ENCODE results near the gene SCT. TPM values are rescaled to one million over a fixed set of nuclear protein-coding genes. Genes with fewer than 3 reads are reported as not detected.

The SCT gene
- total and polyA plus RNA-seq, 2 donors (not counting 1 experiment from before 2014, with no cell fraction given) = not detected

DNA sequence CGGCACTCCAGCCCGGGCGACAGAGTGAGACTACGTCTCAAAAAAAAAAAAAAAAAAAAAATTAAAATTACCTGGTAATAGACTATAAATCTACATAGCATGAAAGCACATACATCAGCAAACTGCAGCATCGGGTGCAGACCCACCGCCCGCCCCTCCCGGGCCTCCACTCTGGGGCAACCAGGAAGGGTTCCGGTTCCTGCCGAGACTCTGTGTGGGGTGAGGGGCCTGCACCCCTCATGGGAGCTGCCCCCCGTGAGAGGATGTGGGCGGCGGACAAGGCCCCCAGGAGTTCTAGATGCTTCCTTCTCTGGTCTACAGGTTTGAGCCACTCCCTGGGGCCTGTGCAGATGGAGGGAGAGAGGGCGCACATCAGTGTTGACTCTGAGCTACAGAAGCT, 19.2 kb upstream of the SCT start:
- no peaks in the 10 kb centered on the region for H3K9me3 Mint-ChIP-seq (ENCODE audit: insufficient read depth)
- peak overlapping the region; percentile 49 for H3K4me2 ChIP-seq (replicated peaks; ENCODE audit: low read depth, low read length, poor library complexity, severe bottlenecking)
- POLR2A ChIA-PET = interaction anchor here (0.5 to 0.6 kb wide), 2 partner anchors 66 to 73 kb away, joined by 3 to 5 read pairs; no protein-coding TSS in a partner anchor
- CTCF ChIA-PET = interaction anchor here (1.0 to 1.1 kb wide), 2 partner anchors 15 to 82 kb away, joined by 3 to 5 read pairs; no protein-coding TSS in a partner anchor
- peaks cover 4% of the 10 kb centered on the region for H4K20me1 ChIP-seq (ENCODE audit: control insufficient read depth, insufficient read depth, low read length, poor library complexity, severe bottlenecking)
- WGBS (ENCODE audit: insufficient coverage) = 16% methylated on average over 9 of the region's 14 CpGs
- H3K4me3 Mint-ChIP-seq = no peak overlapping the region
- H3K27ac ChIP-seq (ENCODE audit: low read length in 2 of 2) = no peak overlapping the region
- H3K27ac Mint-ChIP-seq = no peak overlapping the region
- H3K4me1 ChIP-seq (ENCODE audit: control insufficient read depth in 2 of 2, insufficient read depth in 2 of 2, low read length in 2 of 2) = peaks cover under 1 to 8% of the 10 kb centered on the region in 2 donors
- H3K9ac ChIP-seq (ENCODE audit: low read length) = no peak overlapping the region
- peaks cover 2% of the 10 kb centered on the region for H3K79me2 ChIP-seq (ENCODE audit: control insufficient read depth, insufficient read depth, low read length)
- no peaks in the 10 kb centered on the region for H3K27me3 ChIP-seq (replicated peaks in 1 of 4; ENCODE audit: control extremely low read depth in 1 of 4, control insufficient read depth in 3 of 4, insufficient read depth in 4 of 4, low read length in 3 of 4)
- intact Hi-C loops (cut with micrococcal nuclease) = no loop called here
- no peaks in the 10 kb centered on the region for H3K27me3 Mint-ChIP-seq
- H3K4me3 ChIP-seq (ENCODE audit: control extremely low read depth in 1 of 5, extremely low read depth in 1 of 5, insufficient read depth in 1 of 5, low read depth in 2 of 5, low read length in 4 of 5) = no peak overlapping the region
- TF ChIP-seq EZH2 (IDR thresholded peaks at IDR 0.05; ENCODE audit: borderline replicate concordance, insufficient read depth, low read depth, low read length, poor library complexity, severe bottlenecking) (no peak), CTCF (IDR thresholded peaks at IDR 0.05) (no peak)
- H3K4me1 Mint-ChIP-seq = peaks cover 2% of the 10 kb centered on the region
- H2AFZ ChIP-seq (ENCODE audit: insufficient read depth, low read depth, low read length, poor library complexity, severe bottlenecking) = no peak overlapping the region
- DNase-seq = no peak
- peaks cover 0 to 9% of the 10 kb centered on the region in 2 experiments for H3K36me3 ChIP-seq (replicated peaks in 1 of 2; ENCODE audit: control extremely low read depth in 1 of 2, control insufficient read depth in 1 of 2, extremely low read depth in 1 of 2, insufficient read depth in 2 of 2, low read length in 1 of 2)
- no peak for ATAC-seq (ENCODE audit: low read depth)
- H3K9me3 ChIP-seq (ENCODE audit: control extremely low read depth in 1 of 3, control insufficient read depth in 2 of 3, insufficient read depth in 1 of 3, low read length in 2 of 3) = no peaks in the 10 kb centered on the region

DNA sequence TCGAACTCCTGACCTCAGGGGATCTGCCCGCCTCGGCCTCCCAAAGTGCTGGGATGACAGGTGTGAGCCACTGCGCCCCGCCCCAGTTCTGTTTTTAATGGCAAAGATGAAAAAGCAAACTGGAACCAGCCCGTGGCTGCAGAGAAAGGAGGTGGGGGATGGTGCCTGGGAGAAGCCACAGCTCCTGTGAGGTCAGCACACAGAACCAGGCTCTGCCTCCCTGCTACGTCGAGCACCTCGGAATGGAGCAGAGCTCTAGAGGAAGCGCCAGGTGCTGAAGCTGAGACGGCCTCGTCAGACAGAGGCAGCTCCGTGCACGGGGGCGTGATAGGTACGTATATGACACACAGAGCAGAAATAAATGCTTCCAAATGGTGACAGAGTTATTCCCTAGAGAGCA, 18.6 kb upstream of the SCT start:
- H3K9me3 ChIP-seq (ENCODE audit: control extremely low read depth in 1 of 3, control insufficient read depth in 2 of 3, insufficient read depth in 1 of 3, low read length in 2 of 3) = no peaks in the 10 kb centered on the region
- DNase-seq = no peak
- H3K4me3 ChIP-seq (ENCODE audit: control extremely low read depth in 1 of 5, extremely low read depth in 1 of 5, insufficient read depth in 1 of 5, low read depth in 2 of 5, low read length in 4 of 5) = no peak overlapping the region
- WGBS (ENCODE audit: insufficient coverage) = 85% methylated on average over 16 of the region's 16 CpGs
- H4K20me1 ChIP-seq (ENCODE audit: control insufficient read depth, insufficient read depth, low read length, poor library complexity, severe bottlenecking) = peaks cover 4% of the 10 kb centered on the region
- ChIA-PET POLR2A (no interaction called here), CTCF (interaction anchor here (0.7 to 1.0 kb wide), 2 partner anchors 16 to 115 kb away, joined by 3 to 5 read pairs; no protein-coding TSS in a partner anchor)
- no peak overlapping the region for H3K27ac Mint-ChIP-seq
- TF ChIP-seq EZH2 (IDR thresholded peaks at IDR 0.05; ENCODE audit: borderline replicate concordance, insufficient read depth, low read depth, low read length, poor library complexity, severe bottlenecking) (no peak), CTCF (IDR thresholded peaks at IDR 0.05) (no peak)
- no peak overlapping the region for H3K27ac ChIP-seq (ENCODE audit: low read length in 2 of 2)
- H3K36me3 ChIP-seq (replicated peaks in 1 of 2; ENCODE audit: control extremely low read depth in 1 of 2, control insufficient read depth in 1 of 2, extremely low read depth in 1 of 2, insufficient read depth in 2 of 2, low read length in 1 of 2) = peaks cover 0 to 2% of the 10 kb centered on the region in 2 experiments
- H3K4me1 Mint-ChIP-seq = peaks cover 6% of the 10 kb centered on the region
- ATAC-seq (ENCODE audit: low read depth) = no peak
- peaks cover under 1% of the 10 kb centered on the region for H3K27me3 Mint-ChIP-seq
- peaks cover 7 to 14% of the 10 kb centered on the region in 2 donors for H3K4me1 ChIP-seq (ENCODE audit: control insufficient read depth in 2 of 2, insufficient read depth in 2 of 2, low read length in 2 of 2)
- H3K9ac ChIP-seq (ENCODE audit: low read length) = no peak overlapping the region
- intact Hi-C loops (cut with micrococcal nuclease) = no loop called here
- H3K4me2 ChIP-seq (replicated peaks; ENCODE audit: low read depth, low read length, poor library complexity, severe bottlenecking) = no peak overlapping the region
- peaks cover 2% of the 10 kb centered on the region for H3K79me2 ChIP-seq (ENCODE audit: control insufficient read depth, insufficient read depth, low read length)
- no peaks in the 10 kb centered on the region for H3K9me3 Mint-ChIP-seq (ENCODE audit: insufficient read depth)
- H3K27me3 ChIP-seq (replicated peaks in 1 of 4; ENCODE audit: control extremely low read depth in 1 of 4, control insufficient read depth in 3 of 4, insufficient read depth in 4 of 4, low read length in 3 of 4) = peaks cover 0 to 5% (median 2%) of the 10 kb centered on the region in 4 experiments
- H3K4me3 Mint-ChIP-seq = no peak overlapping the region
- no peak overlapping the region for H2AFZ ChIP-seq (ENCODE audit: insufficient read depth, low read depth, low read length, poor library complexity, severe bottlenecking)

Measured in B cell (primary cell).